Measurements from ENCODE around the gene TGOLN2.
"Not testable (repeated sequence)": the region's sequence is repeated elsewhere in the genome, so short reads cannot be mapped to it uniquely, and the experiment has no call there.

The TGOLN2 gene

DNA sequence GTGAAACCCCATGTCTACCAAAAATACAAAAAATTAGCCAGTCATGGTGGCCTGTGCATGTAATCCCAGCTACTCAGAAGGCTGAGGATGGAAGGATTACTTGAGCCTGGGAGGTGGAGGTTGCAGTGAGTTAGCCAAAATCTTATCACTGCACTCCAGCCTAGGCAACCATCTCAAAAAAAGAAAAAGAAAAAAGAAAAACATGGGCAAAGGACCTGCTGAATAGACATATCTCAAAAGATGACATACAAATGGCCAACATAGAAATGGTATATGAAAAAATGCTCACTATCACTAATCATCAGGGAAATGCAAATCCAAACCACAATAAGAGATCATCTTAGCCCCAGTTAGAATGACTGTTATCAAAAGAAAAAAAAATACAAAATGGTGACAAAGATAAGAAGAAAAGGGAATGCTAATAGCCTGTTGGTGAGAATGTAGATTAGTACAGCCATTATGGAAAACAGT lies 1.4 kb upstream of the TGOLN2 start:
- peak overlapping the region; percentile 31 for H3K4me3 Mint-ChIP-seq
- H3K9me3 Mint-ChIP-seq, result peaks cover 12% of the 10 kb centered on the region
- peaks cover 11% of the 10 kb centered on the region for H3K36me3 Mint-ChIP-seq (ENCODE audit: low read depth)
- no peak for DNase-seq
- peaks cover 45% of the 10 kb centered on the region for H3K4me1 Mint-ChIP-seq
- no peak overlapping the region for H3K27ac Mint-ChIP-seq
- TF ChIP-seq, protein P1, sequence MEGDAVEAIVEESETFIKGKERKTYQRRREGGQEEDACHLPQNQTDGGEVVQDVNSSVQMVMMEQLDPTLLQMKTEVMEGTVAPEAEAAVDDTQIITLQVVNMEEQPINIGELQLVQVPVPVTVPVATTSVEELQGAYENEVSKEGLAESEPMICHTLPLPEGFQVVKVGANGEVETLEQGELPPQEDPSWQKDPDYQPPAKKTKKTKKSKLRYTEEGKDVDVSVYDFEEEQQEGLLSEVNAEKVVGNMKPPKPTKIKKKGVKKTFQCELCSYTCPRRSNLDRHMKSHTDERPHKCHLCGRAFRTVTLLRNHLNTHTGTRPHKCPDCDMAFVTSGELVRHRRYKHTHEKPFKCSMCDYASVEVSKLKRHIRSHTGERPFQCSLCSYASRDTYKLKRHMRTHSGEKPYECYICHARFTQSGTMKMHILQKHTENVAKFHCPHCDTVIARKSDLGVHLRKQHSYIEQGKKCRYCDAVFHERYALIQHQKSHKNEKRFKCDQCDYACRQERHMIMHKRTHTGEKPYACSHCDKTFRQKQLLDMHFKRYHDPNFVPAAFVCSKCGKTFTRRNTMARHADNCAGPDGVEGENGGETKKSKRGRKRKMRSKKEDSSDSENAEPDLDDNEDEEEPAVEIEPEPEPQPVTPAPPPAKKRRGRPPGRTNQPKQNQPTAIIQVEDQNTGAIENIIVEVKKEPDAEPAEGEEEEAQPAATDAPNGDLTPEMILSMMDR (IDR thresholded peaks at IDR 0.05), result no peak
- H3K27me3 Mint-ChIP-seq (ENCODE audit: low read depth, poor library complexity), result peaks cover 5% of the 10 kb centered on the region

DNA sequence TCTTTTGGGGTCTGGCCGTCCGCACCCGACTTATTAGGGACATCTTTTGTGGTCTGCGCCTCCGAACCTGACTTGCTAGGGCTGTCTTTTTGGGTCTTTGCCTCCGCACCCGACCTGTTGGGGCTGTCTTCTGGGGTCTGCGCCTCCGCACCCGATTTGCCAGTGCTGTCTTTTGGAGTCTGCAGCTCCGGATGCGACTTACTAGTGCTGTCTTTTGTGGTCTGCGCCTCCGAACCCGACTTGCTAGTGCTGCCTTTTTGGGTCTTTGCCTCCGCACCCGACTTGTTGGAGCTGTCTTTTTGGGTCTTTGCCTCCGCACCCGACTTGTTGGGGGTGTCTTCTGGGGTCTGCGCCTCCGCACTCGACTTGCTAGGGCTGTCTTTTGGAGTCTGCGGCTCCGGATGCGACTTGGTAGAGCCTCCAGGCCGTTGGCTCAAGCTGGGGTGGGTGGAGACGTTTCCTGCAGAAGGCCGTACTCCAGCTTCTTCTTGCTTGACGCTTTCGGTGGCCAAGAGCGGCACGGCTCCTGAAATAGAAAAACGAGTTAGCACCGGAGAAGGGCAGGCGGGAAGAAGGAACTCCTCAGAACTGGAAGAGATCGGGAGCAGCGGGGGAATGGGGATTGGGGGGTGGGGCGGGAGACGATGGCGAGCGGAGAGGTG lies 498 bp downstream of the TGOLN2 start:
- TF ChIP-seq, protein P1 (IDR thresholded peaks at IDR 0.05), result no peak
- H3K27me3 Mint-ChIP-seq (ENCODE audit: low read depth, poor library complexity), result peaks cover 5% of the 10 kb centered on the region
- H3K4me3 Mint-ChIP-seq, result peak overlapping the region; percentile 97
- peak overlapping the region; percentile 99 for H3K27ac Mint-ChIP-seq
- DNase-seq, result peak; percentile 42
- H3K36me3 Mint-ChIP-seq (ENCODE audit: low read depth), result peaks cover 29% of the 10 kb centered on the region
- H3K9me3 Mint-ChIP-seq, result no peaks in the 10 kb centered on the region
- H3K4me1 Mint-ChIP-seq, result peaks cover 50% of the 10 kb centered on the region

DNA sequence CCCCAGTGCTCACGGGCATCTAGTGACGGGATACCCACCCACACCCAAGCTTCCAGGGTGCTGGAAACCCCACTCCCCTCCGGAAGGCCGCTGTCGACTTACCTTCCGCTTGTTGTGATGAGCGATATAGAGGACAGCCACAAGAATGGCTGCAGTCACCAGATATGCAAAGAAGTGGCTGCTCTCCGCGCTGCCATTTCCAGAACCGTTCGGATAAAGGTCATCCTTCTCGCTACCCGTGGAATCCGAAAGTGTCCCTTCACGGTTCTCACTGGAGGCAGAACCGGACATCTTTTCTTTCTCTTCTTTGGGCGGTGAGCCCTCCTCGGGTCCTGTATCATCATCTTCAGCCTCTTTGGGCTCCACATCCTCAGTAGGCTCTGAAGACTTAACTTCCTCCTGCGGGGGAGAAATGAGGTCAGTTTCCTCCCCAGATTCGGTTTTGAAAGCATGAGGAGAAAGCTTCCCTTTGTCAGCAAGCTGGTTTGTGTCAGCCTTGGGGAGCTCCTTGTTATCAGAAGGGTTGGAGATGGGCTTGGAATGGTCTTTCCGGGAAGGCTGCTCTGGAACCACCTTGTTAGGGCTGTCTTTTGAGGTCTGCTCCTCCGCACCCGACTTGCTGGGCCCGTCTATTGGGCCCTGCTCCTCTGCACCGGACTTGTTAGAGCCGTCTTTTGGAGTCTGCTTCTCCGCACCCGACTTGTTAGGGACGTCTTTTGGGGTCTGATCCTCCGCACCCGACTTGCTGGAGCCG lies 1.2 kb downstream of the TGOLN2 start:
- DNase-seq, result no peak
- H3K4me3 Mint-ChIP-seq, result peak overlapping the region; percentile 97
- no peak overlapping the region for H3K27ac Mint-ChIP-seq
- H3K9me3 Mint-ChIP-seq, result no peaks in the 10 kb centered on the region
- TF ChIP-seq, protein P1 (IDR thresholded peaks at IDR 0.05), result no peak
- peaks cover 50% of the 10 kb centered on the region for H3K4me1 Mint-ChIP-seq
- peaks cover 5% of the 10 kb centered on the region for H3K27me3 Mint-ChIP-seq (ENCODE audit: low read depth, poor library complexity)
- peaks cover 36% of the 10 kb centered on the region for H3K36me3 Mint-ChIP-seq (ENCODE audit: low read depth)

DNA sequence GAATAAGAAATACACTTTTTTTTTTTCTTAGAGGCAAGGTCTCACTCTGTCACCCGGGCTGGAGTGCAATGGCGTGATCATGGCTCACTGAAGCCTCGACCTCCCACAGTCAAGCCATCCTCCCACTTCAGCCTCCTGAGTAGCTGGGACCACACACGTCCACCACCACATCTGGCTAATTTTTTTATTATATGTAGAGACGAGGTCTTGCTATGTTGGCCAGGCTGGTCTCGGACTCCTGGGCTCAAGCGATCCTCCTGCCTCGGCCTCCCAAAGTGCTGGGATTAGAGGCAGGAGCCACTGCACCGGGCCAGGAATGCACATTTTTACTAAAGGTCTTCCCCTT lies 2.4 kb downstream of the TGOLN2 start:
- TF ChIP-seq, protein P1 (IDR thresholded peaks at IDR 0.05), result no peak
- no peak for DNase-seq
- no peak overlapping the region for H3K27ac Mint-ChIP-seq
- peak overlapping the region; percentile 97 for H3K4me3 Mint-ChIP-seq
- no peaks in the 10 kb centered on the region for H3K27me3 Mint-ChIP-seq (ENCODE audit: low read depth, poor library complexity)
- no peaks in the 10 kb centered on the region for H3K9me3 Mint-ChIP-seq
- H3K36me3 Mint-ChIP-seq (ENCODE audit: low read depth), result peaks cover 48% of the 10 kb centered on the region
- H3K4me1 Mint-ChIP-seq, result peaks cover 50% of the 10 kb centered on the region

DNA sequence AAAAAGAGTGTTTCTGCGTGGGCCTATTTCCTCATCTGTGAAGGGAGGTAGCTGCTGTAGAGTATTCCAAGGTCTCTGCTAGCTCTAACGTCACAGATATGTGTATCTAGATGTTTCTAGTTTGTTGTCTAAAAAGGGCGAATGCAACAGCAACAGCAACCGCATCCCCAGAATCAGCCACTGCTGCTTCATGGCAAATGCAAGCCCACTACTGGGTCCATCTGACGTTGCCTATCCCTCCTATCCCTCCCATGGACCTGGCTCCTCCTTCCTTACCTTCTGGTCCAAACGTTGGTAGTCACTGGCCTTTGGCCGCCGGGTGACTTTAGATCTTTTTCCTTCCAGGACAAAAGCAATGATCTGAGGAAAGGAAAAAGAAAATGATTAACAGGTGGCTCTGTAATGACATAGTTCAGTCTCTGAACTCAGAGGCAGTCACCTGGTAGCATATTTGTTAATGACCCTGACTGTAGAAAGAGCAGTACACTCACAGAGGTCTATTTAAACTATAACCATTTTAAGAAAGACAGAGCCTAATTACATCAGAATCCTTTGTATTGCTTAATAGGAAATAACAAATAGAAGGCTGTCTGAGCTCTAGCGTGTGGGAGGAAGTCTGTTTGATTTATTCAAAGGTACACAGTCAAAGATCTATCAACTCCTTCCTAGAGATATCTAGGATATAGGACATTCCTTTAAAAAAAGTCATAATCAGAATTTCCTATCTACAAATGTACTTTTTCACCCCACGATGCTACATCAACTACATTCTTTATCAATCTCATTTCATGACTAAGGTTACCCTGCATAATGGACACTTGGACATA lies 2.9 kb downstream of the TGOLN2 start:
- no peak for DNase-seq
- Mint-ChIP-seq H3K9me3 (no peaks in the 10 kb centered on the region), H3K27me3 (ENCODE audit: low read depth, poor library complexity) (no peaks in the 10 kb centered on the region), H3K36me3 (ENCODE audit: low read depth) (peaks cover 54% of the 10 kb centered on the region), H3K27ac (no peak overlapping the region), H3K4me1 (peaks cover 50% of the 10 kb centered on the region), H3K4me3 (peak overlapping the region; percentile 97)
- TF ChIP-seq, protein P1 (IDR thresholded peaks at IDR 0.05), result no peak

DNA sequence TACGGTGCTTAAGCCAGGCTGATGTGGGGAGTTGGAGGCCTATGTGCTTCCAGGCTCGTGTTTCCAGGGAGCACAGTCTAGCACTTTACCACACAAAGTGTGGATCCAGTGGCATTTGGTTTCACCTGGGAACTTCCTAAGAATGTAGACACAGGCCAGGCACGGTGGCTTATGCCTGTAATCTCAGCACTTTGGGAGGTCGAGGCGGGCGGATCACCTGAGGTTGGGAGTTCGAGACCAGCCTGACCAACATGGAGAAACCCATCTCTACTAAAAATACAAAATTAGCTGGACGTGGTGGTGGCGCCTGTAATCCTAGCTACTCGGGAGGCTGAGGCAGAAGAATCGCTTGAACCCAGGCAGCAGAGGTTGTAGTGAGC lies 3.8 kb downstream of the TGOLN2 start:
- H3K27ac Mint-ChIP-seq; H3K9me3 Mint-ChIP-seq; H3K27me3 Mint-ChIP-seq (ENCODE audit: low read depth, poor library complexity); DNase-seq: not testable (repeated sequence)
- H3K4me3 Mint-ChIP-seq, result peak overlapping the region; percentile 5
- peaks cover 45% of the 10 kb centered on the region for H3K4me1 Mint-ChIP-seq
- peaks cover 61% of the 10 kb centered on the region for H3K36me3 Mint-ChIP-seq (ENCODE audit: low read depth)

Data from nephron progenitor cell (in vitro differentiated cells).